Ovary (tissue), 9 donors: ENCODE data around the gene RAB3A. TPM values are rescaled to one million over a fixed set of nuclear protein-coding genes. Genes with fewer than 3 reads are reported as not detected.
A peak's percentile ranks its signal among the peaks of the same experiment; 100 is the strongest.

Experiments
- DNase-seq, 5 donors: peaks; one replicate each; pipeline ENCODE4 v3.0.0-alpha.2; 2019 to 2020
- H3K27ac ChIP-seq, 2 donors: fragments of 200-600 bp; one replicate each; pipeline versions ENCODE4 v1.5.1 to v1.8.0; 2019 to 2022
- H3K27me3 ChIP-seq: fragments of 200-600 bp; one replicate; pipeline ENCODE4 v1.8.0; 2022
- H3K36me3 ChIP-seq: fragments of 200-600 bp; sonication (generic); one replicate; pipeline ENCODE4 v1.5.1; 2019
- H3K4me1 ChIP-seq: one replicate; pipeline ENCODE4 v1.8.1; 2013; ENCODE audit warnings: mild to moderate bottlenecking, moderate library complexity; ENCODE audit not compliant: insufficient read depth
- H3K4me3 ChIP-seq: fragments of 200-600 bp; sonication (generic); one replicate; pipeline ENCODE4 v1.5.1; 2017
- H3K9me3 ChIP-seq, 2 donors: fragments of 200-600 bp in 1 of 2; sonication (generic) in 1 of 2; one replicate each; pipeline versions ENCODE4 v1.5.1 to v1.8.1; 2013 to 2019; ENCODE audit warnings: mild to moderate bottlenecking in 1 of 2, moderate library complexity in 1 of 2
- EP300 ChIP-seq: sonication (generic); formaldehyde crosslinking; IDR thresholded peaks from one replicate; pipeline ENCODE4 v1.6.1; 2017; ENCODE audit warnings: antibody characterized with exemption
- POLR2A ChIP-seq: fragments of 450-650 bp; IDR thresholded peaks from one replicate; pipeline ENCODE4 v1.6.1; 2017; ENCODE audit warnings: antibody characterized with exemption, mild to moderate bottlenecking, moderate library complexity
- WGBS, 3 donors: extraction: QIAGEN DNeasy Blood & Tissue Kit in 1 of 3; methylation state at CpG; one replicate each; pipeline versions ENCODE4 v1.1.5 to v1.1.7; 2013 to 2017; 5-methylcytosine and 5-hydroxymethylcytosine counted together
- intact Hi-C, 4 donors: fragments of 100-400 bp; cut with DNase I; formaldehyde crosslinking; loops; one replicate each; pipeline versions ENCODE4 v1.11.0 to v1.15.1; 2022 to 2023
- polyA plus RNA-seq, 2 donors: library from polyadenylated mRNA; stranded (reverse); fragments of 200-250 nt in 1 of 2; fragments of 350-450 nt in 1 of 2; fragmentation: Illumina TruSeq in 1 of 2; extraction: RNeasy Lipid Tissue Mini Kit (QIAGEN cat#74804) in 1 of 2; gene quantifications; one replicate each; pipeline ENCODE4 v1.2.3, GENCODE V29; 2013 to 2014
- total RNA-seq, 7 donors: library from RNA; depleted of rRNA in 2 of 7; stranded (reverse); fragments of >200 nt in 2 of 7; fragmentation: NEBNext Ultra II Directional in 3 of 7; extraction: Animal tissue kit (Norgen Biotek cat#: 25700) in 3 of 7; gene quantifications; one replicate each; pipeline versions ENCODE4 v1.1.0 to v1.2.4, GENCODE V29; 2016 to 2023
- TF ChIP-seq, protein P1 (sequence below), 3 donors: fragments of 450-650 bp in 2 of 3; fragments of 200-600 bp in 1 of 3; IDR thresholded peaks; one replicate each; pipeline versions ENCODE4 v1.5.1 to v1.8.0; 2016 to 2022; ENCODE audit warnings: antibody characterized with exemption in 3 of 3, mild to moderate bottlenecking in 1 of 3
- donor health status: DM: no; HTN: no; CAD: no; lungs with moderate emphysema.
- donor health status: DM: no; HTN: no; CAD: no.
- donor health status: Bipolar disorder and iron deficiency.
- donor health status: DM: yes; HTN: yes; CAD: no.
- donor health status: DM: no; HTN: no; CAD: no.
- donor health status: DM: yes; HTN: yes; CAD: no.

Gene RAB3A
- total and polyA plus RNA-seq, 9 donors = 1.9 to 32.9 (median 7.9) TPM

DNA sequence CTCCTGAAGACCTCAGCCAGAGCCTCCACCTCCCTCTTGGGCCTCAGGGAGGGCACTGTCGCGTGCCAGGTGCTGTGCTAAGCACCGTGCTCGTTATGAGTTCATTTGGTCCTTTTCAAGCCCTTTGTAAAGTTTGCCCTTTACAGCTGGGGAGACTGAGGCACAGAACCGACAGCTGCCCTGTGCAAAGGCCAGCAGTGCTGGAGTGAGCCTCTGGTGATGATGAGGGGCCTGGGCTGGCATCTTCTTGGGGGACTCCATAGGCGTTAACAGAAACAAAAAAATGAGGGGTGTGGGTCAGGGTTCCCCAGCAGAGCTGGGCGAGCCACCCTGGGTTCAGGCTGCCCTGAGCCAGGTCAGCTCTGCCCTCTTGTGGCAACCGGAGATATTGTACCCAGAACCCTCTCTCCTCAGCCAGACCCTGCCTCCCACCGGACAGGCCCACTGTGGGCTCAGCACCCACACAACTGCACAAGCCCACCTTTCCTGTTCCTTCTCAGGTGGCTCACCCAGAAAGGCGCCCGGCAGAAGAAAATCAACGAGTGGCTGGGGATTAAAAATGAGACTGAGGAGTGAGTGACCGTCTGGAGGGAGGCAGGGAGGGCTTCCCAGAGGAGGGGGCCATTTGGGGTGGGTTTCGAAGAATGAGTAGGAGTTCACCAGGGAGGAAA, 35.7 kb downstream of the RAB3A start:
- Histone ChIP-seq H3K27me3 (no peaks in the 10 kb centered on the region), H3K27ac (no peak overlapping the region), H3K9me3 (no peaks in the 10 kb centered on the region), H3K4me1 (peaks cover 7% of the 10 kb centered on the region), H3K36me3 (no peaks in the 10 kb centered on the region), H3K4me3 (no peak overlapping the region)
- intact Hi-C loops = loop anchor here in 1 of 4 donors (10.0 kb wide), 1 partner anchor 53 kb away; no protein-coding TSS in a partner anchor
- TF ChIP-seq, protein P1, sequence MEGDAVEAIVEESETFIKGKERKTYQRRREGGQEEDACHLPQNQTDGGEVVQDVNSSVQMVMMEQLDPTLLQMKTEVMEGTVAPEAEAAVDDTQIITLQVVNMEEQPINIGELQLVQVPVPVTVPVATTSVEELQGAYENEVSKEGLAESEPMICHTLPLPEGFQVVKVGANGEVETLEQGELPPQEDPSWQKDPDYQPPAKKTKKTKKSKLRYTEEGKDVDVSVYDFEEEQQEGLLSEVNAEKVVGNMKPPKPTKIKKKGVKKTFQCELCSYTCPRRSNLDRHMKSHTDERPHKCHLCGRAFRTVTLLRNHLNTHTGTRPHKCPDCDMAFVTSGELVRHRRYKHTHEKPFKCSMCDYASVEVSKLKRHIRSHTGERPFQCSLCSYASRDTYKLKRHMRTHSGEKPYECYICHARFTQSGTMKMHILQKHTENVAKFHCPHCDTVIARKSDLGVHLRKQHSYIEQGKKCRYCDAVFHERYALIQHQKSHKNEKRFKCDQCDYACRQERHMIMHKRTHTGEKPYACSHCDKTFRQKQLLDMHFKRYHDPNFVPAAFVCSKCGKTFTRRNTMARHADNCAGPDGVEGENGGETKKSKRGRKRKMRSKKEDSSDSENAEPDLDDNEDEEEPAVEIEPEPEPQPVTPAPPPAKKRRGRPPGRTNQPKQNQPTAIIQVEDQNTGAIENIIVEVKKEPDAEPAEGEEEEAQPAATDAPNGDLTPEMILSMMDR (IDR thresholded peaks at IDR 0.05) = peak; percentile 12 to 63 (median 57)
- TF ChIP-seq POLR2A (no peak), EP300 (no peak)
- 65 to 73% (median 68%) methylated on average over 14 of the region's 14 CpGs for WGBS, 3 donors
- peak in 2 of 5 donors; percentile 50 to 56 for DNase-seq

DNA sequence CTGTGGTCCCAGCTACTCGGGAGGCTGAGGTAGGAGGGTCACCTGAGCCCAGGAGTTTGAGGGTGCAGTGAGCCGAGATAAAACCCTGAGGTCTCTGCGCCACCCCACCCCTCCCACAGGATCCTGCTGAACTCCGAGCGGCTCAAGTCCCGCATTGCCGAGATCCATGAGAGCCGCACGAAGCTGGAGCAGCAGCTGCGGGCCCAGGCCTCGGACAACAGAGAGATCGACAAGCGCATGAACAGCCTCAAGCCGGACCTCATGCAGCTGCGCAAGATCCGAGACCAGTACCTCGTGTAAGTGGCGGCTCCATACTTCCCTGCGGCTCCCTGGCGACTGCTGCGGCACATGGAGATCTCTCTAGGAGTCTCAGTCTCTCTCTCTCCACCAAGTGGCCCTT, 36.8 kb downstream of the RAB3A start:
- intact Hi-C loops = loop anchor here in 1 of 4 donors (10.0 kb wide), 1 partner anchor 52 kb away; no protein-coding TSS in a partner anchor
- no peaks in the 10 kb centered on the region for H3K36me3 ChIP-seq

GRCh38 chr19:18165794-18166544, 37.9 kb downstream of the RAB3A start:
- Histone ChIP-seq H3K4me3 (no peak overlapping the region), H3K4me1 (peaks cover 11% of the 10 kb centered on the region), H3K27me3 (no peaks in the 10 kb centered on the region), H3K27ac (no peak overlapping the region), H3K9me3 (no peaks in the 10 kb centered on the region), H3K36me3 (no peaks in the 10 kb centered on the region)
- TF ChIP-seq, protein P1 (IDR thresholded peaks at IDR 0.05) = no peak
- TF ChIP-seq EP300 (no peak), POLR2A (no peak)
- DNase-seq = no peak
- WGBS, 3 donors = 94 to 96% (median 95%) methylated on average over 15 of the region's 15 CpGs
- intact Hi-C loops = loop anchor here in 1 of 4 donors (10.0 kb wide), 1 partner anchor 51 kb away; no protein-coding TSS in a partner anchor

More for the DNA sequence above, 36.8 kb downstream of the RAB3A start:
- Histone ChIP-seq H3K9me3 (no peaks in the 10 kb centered on the region), H3K4me3 (no peak overlapping the region), H3K27me3 (no peaks in the 10 kb centered on the region), H3K4me1 (peaks cover 7% of the 10 kb centered on the region), H3K27ac (no peak overlapping the region)
- TF ChIP-seq EP300 (no peak), POLR2A (no peak)
- WGBS, 3 donors = 88 to 92% (median 90%) methylated on average over 21 of the region's 21 CpGs
- DNase-seq = peak in 1 of 5 donors; percentile 38

- Histone ChIP-seq H3K4me3 (no peak overlapping the region), H3K9me3 (no peaks in the 10 kb centered on the region), H3K4me1 (peaks cover 9% of the 10 kb centered on the region), H3K36me3 (no peaks in the 10 kb centered on the region), H3K27me3 (no peaks in the 10 kb centered on the region), H3K27ac (no peak overlapping the region)
- DNase-seq = no peak
- intact Hi-C loops = loop anchor here in 2 of 4 donors (5.0 to 10.0 kb wide), 2 partner anchors 47 to 49 kb away; no protein-coding TSS in a partner anchor
- 95 to 97% (median 97%) methylated on average over 7 of the region's 7 CpGs for WGBS, 3 donors
- TF ChIP-seq, protein P1 (IDR thresholded peaks at IDR 0.05) = no peak
- no peak for TF ChIP-seq POLR2A
- no peak for TF ChIP-seq EP300
These were observed 39.8 kb downstream of the RAB3A start for GRCh38 chr19:18164072-18164471.
